ENCODE measurements around the gene NF2. TPM values are rescaled to one million over a fixed set of nuclear protein-coding genes. Genes with fewer than 3 reads are reported as not detected.

The NF2 gene
- total and polyA plus RNA-seq, 2 of the 8 experiments (the other 6 are each of a cell fraction or from before 2014, with no cell fraction given), result 17.6 to 53.6 TPM

- TF ChIP-seq HDAC2 (IDR thresholded peaks at IDR 0.05; ENCODE audit: borderline replicate concordance in 1 of 2, low read depth in 2 of 2, low read length in 2 of 2) (no peak), HDAC6 (IDR thresholded peaks at IDR 0.05; ENCODE audit: low read depth, low read length) (no peak), NRF1 (IDR thresholded peaks at IDR 0.05; ENCODE audit: low read depth, low read length) (no peak), SP1 (IDR thresholded peaks at IDR 0.05; ENCODE audit: low read depth, low read length) (no peak), TAF1 (IDR thresholded peaks at IDR 0.05; ENCODE audit: low read depth, low read length) (no peak), BRCA1 (IDR thresholded peaks at IDR 0.05; ENCODE audit: low read depth, low read length) (no peak)
- TF ChIP-seq, protein P1, sequence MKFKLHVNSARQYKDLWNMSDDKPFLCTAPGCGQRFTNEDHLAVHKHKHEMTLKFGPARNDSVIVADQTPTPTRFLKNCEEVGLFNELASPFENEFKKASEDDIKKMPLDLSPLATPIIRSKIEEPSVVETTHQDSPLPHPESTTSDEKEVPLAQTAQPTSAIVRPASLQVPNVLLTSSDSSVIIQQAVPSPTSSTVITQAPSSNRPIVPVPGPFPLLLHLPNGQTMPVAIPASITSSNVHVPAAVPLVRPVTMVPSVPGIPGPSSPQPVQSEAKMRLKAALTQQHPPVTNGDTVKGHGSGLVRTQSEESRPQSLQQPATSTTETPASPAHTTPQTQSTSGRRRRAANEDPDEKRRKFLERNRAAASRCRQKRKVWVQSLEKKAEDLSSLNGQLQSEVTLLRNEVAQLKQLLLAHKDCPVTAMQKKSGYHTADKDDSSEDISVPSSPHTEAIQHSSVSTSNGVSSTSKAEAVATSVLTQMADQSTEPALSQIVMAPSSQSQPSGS (IDR thresholded peaks at IDR 0.05; ENCODE audit: low read length), result no peak
Measured at GRCh38 chr22:29722151-29722550, 118.7 kb downstream of the NF2 start (continued).
